SH-SY5Y (cell line): ENCODE measurements around the gene PLD5.

Experiments used
- GATA2 ChIP-seq: IDR thresholded peaks from 2 replicates; pipeline ENCODE4 v1.6.1; 2011; ENCODE audit warnings: mild to moderate bottlenecking, low read depth, low read length
- GATA3 ChIP-seq: IDR thresholded peaks from 2 replicates; pipeline ENCODE4 v1.6.1; 2011; ENCODE audit warnings: low read depth, mild to moderate bottlenecking, low read length, moderate library complexity

- no peak for TF ChIP-seq GATA2
- no peak for TF ChIP-seq GATA3
These were observed 298.5 kb downstream of the PLD5 start for GRCh38 chr1:242225767-242226573.
